Suppressor macrophage (primary cell): Measurements from ENCODE around the gene PMCH.
"Not testable (repeated sequence)": the region's sequence is repeated elsewhere in the genome, so short reads cannot be mapped to it uniquely, and the experiment has no call there.

Experiments used
- DNase-seq, 4 experiments: peaks; one replicate each; pipeline ENCODE4 v3.0.0-alpha.2; 2020 to 2022
- total RNA-seq, 17 experiments: gene quantifications; one replicate each; lab custom pipeline; 2026; ENCODE audit warnings: mixed read lengths in 6 of 17, inconsistent platforms in 3 of 17; lab: John Stamatoyannopoulos, UW

The PMCH gene
- 0 to 0.55 (median 0) reads per million in 17 experiments for total RNA-seq

DNA sequence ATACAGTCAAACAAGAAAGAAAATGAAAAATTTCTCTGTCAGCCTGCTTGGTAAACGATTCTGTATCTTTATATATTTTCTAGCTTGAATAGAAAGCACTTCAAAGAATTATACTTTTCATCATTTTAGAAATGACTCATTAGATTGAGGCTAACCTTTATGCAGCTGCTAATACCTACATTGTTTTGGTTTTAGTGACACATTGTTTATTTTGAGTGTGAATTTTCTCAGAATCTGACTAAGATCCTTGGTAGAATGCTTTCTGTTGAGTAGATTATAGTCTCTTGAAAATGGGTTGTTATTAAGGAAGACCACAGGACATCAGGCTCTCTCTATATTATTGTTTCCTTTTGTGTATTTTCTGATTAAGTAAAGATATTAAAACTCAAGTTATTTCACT, at the start of gene PMCH:
Gene PMCH (minus strand): TSS at position 45 of the 400 bp plus-strand sequence. CDS start 63 bp downstream, outside the sequence.
- DNase-seq, result no peak

DNA sequence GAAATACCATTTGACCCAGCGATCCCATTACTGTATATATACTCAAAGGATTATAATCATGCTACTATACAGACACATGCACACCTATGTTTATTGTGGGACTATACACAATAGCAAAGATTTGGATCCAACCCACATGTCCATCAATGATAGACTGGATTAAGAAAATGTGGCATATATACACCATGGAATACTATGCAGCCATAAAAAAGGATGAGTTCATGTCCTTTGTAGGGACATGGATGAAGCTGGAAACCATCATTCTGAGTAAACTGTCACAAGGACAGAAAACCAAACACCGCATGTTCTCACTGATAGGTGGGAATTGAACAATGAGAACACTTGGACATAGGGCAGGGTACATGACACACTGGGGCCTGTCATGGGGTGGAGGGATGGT, 43.2 kb upstream of the PMCH start:
- not testable (repeated sequence) for DNase-seq

- no peak for DNase-seq
Observed at GRCh38 chr12:102234599-102234998, 37.0 kb upstream of the PMCH start.

- no peak for DNase-seq
Observed at GRCh38 chr12:102232446-102232845, 34.8 kb upstream of the PMCH start.

DNA sequence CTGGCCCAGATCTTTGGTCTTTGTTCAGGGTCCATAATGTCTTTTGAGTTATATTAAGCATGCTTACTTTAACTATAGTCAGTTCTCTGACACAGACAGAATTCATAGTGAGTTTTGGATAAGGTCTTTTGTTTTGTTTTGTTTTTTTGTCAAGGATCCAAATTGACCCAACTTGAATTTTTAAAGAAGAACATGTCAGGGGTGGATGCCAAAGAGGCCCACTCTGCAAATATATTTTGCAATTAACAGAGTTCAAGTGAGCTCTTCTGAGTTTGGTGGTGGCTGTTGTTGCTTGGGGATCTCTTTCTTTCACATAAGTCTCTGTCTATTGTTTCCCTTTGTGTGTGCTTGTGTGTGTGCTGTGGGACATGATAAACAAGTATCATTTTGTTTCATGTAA, 34.4 kb upstream of the PMCH start:
- no peak for DNase-seq

GRCh38 chr12:102227954-102228353, 30.3 kb upstream of the PMCH start:
- DNase-seq, result no peak

DNA sequence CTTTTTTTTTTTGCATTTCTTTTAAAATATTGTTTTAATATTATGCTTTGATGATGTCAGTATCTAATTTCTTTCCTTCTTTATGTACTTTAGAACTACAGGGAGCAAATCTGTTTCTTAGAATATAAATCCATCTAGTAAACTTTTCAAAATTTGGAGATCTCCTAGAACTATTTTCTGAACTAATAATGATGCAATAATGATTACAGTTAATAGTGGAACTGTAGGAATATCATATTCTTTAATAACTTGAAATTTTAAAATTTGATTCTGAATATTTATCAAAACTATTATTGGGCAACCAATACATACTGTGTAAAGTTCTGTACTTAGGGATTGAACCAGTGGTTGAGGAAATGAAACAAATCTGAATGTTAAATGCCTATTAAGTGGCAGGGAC, 23.1 kb upstream of the PMCH start:
- no peak for DNase-seq

DNA sequence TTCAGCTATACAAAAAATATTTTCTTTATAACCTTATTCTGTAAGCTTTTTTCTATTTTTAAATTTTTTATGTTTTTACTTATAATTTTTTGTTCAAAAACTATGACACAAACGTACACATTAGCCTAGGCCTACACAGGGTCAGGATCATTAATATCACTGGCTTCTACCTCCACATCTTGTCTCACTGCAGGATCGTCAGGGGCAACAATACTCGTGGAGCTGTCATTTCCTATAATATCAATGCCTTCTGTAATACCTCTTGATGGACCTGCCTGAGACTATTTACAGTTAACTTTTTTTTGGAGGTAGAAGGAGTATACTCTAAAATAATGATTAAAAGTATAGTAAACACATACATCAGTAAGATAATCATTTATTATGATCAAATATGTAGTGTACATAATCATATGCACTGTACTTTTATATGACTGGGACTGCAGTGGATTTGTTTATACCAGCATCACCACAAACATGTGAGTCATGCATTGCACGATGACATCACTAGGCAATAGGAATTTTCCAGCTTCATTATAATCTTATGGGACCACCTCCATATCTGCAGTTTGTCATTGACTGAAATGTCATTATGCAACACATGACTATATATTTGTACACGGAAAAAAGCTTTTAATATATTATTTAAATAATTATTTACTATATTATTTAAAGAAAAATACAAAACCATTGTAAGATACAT, 18.5 kb upstream of the PMCH start:
- DNase-seq, result no peak

DNA sequence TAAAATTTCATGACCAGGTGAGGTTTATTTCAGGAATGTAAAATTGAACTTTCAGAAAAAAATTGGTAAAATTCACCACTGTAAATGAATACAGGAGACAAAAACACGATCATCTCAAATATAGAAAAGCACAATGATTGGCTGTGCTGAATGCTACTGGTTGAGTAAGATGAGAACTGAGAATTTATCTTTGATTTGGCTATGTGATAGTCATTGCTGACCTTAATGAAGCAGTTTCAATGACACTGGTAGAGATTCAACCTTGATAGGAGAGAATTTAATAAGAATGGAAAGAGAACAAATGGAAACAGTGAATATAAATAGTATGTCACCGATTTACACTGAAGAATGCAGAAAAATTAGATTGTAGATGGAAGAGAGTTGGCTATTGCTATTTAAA, 6.4 kb upstream of the PMCH start:
- DNase-seq, result no peak

DNA sequence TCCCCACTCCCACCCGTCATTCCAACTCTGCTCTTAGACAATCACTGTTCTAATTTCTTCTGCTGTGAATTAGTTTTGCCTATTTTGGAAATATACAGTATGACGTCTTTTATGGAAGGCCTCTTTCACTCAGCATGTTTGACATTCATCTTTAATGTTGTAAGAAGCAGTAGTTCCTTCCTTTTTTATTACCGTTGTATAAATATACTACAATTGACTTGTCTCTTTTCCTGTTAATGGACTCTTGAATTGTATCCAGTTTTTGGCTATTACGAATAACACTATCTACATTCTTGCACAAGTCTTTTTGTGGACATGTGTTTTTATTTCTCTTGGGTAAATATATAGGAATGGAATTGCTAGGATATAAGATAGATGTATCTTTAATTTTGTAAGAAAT, 4.9 kb upstream of the PMCH start:
- DNase-seq, result no peak

DNA sequence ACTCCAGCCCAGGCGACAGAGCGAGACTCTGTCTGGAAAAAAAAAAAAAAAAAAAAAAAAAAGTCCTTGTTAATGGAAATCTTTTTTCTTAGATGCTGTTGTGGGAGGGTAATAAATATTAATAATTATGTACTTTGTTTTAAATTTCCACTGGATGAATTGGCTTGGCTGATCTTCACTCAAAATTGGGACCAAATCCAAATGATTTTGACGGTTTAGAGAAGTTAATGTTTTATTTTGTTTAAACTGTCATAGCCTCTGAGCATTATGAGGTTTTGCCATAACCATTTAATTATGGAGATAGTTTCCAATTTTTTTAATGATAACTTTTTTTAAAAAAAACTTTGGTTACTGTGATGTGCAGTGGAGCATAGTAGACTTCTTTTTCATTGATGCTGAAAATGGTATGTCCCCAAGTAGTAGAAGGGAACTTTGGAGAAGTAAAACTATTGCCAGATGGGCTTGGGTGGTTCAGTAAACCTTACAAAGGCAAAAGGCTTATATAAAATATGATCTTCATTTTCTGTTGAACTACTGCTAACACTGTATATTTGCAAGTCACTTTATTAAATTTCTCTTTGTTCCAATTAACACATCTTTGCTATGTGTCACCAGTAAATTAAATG, 3.9 kb upstream of the PMCH start:
- no peak for DNase-seq

DNA sequence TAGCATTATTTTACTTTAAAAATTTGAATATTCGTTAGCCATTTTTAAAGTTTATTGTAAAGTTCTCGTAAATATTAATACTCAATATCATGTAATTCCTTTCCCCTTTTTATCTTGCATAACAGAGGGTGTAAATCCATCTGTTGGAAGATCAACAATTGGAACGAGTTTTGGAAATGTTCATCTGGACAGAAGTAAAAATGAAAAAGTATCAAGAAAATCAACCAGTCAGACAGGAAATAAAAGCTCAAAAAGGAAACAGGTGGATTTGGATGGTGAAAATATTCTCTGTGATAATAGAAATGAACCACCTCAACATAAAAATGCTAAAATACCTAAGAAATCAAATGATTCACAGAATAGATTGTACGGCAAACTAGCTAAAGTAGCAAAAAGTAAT, 1.8 kb downstream of the PMCH start:
- no peak for DNase-seq

GRCh38 chr12:102182635-102183034, 15.0 kb downstream of the PMCH start:
- DNase-seq, result peak in 3 of 4 experiments; percentile 8 to 63 (median 60)

GRCh38 chr12:102174761-102175160, 22.9 kb downstream of the PMCH start:
- no peak for DNase-seq

- no peak for DNase-seq
Observed at GRCh38 chr12:102174117-102174516, 23.5 kb downstream of the PMCH start.

DNA sequence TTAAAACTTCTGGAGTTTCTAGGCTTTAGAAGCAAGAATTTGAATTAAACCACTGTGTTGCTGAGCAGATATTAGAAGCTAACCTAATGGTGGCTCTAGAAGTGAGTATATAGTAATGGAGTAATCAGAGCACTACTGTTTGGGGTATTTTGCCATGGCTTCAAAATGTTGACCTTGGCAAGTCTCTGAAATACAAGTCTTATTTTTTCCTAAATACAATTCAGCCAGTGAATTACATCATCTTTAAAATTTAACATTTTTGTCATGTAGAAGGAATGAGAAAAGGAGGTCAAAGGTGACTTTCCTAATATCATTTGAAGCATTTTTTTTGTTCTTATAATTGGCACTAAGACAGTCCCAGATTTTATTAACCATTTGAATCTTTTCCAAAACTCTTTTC, 25.2 kb downstream of the PMCH start:
- no peak for DNase-seq

GRCh38 chr12:102171951-102172350, 25.7 kb downstream of the PMCH start:
- DNase-seq, result no peak

DNA sequence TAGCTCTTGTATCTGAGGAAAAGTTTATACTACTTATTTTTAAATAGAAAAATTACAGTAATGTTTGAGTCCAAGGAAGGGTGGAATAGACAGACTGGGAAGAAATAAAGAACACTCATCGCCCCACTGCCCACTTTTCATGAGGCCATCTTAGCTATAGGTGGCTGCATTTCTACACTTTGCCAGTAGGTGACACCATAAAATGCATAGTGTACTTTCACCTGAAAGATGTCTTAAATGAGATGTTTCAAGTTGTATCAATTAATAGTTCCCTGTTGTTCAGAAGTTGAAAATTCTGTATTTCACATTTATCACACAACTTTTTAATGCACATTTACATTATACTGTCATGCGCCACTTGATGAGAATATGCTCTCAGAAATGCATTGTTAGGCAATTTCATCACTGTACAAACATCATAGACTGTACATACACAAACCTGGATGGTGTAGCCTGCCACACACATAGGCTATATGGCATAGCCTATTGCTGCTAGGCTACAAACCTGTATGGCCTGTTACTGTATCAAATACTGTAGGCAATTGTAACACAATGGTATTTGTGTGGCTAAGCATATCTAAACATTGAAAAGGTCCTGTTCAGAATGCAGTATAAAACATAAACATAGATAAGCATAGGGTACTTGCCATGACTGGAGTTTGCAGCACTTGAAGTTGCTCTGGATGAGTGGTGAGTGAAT, 27.6 kb downstream of the PMCH start:
- DNase-seq, result peak; percentile 8 to 39 (median 25)

- peak in 2 of 4 experiments; percentile 25 to 52 for DNase-seq
Observed at GRCh38 chr12:102167821-102168604, 29.6 kb downstream of the PMCH start.

DNA sequence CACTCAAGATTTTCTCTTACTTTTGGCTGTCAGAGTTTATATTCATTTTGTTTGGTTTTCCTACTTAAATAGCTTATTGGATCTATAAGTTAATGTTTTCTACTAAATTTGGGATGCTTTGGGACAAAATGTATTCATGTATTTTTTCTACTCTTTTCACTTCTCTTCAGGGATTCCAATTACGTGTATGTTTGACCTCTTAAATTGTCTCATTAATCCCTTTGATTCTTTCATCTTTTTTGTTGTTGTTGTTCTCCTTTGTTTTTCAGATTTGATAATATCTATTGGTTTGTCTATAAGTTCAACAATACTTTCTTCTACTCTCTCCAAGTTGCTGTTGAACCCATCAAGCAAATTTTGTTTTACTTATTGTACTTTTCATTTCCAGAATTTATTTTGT, 34.2 kb downstream of the PMCH start:
- DNase-seq, result no peak

DNA sequence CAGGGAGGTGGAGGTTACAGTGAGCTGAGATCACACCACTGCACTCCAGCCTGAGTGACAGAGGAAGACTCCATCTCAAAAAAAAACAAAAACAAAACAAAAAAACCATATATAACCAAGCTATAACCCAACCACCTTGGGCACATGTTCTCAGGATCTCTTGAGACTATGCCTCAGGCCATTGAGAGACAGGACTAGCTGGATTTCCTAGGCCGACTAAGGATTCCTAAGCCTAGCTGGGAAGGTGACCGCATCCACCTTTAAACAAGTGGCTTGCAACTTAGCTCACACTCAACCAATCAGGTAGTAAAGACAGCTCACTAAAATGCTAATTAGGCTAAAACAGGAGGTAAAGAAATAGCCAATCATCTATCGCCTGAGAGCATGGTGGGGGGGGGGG, 42.4 kb downstream of the PMCH start:
- not testable (repeated sequence) for DNase-seq

GRCh38 chr12:102147062-102147587, 50.5 kb downstream of the PMCH start:
- DNase-seq, result not testable (repeated sequence)
